ENCODE measurements around the gene NDRG2.

- no peak for TF ChIP-seq CTCF (IDR thresholded peaks at IDR 0.05)
- no peak for TF ChIP-seq POLR2A (IDR thresholded peaks at IDR 0.05)
Observed at GRCh38 chr14:20996521-20996920, 28.3 kb downstream of the NDRG2 start.

Measured in ovary (tissue), 3 donors.